GM23338 (cell line): ENCODE measurements around the gene HECTD1. TPM values are rescaled to one million over a fixed set of nuclear protein-coding genes. Genes with fewer than 3 reads are reported as not detected.
A peak's percentile ranks its signal among the peaks of the same experiment; 100 is the strongest.

Experiments
- ATAC-seq: fragments of 200-7000 bp; cut with Tn5 transposase; 3 replicates; pipeline ENCODE4 v1.9.1; 2020
- DNase-seq: peaks from one replicate; pipeline ENCODE4 v3.0.0-alpha.2; 2015; ENCODE audit warnings: low spot score
- H2AFZ ChIP-seq: fragments of 200-600 bp; sonication (generic); 2 replicates; pipeline ENCODE4 v1.8.0; 2016; ENCODE audit warnings: antibody characterized with exemption, mild to moderate bottlenecking, moderate library complexity
- H3F3A ChIP-seq: fragments of 200-600 bp; sonication (generic); replicated peaks from 2 replicates; pipeline ENCODE4 v1.8.0; 2017; ENCODE audit warnings: antibody characterized with exemption, mixed run types, low read depth
- H3K27ac ChIP-seq: fragments of 200-600 bp; sonication (generic); 2 replicates; pipeline ENCODE4 v1.6.1; 2016; ENCODE audit warnings: low read depth
- H3K27me3 ChIP-seq: fragments of 200-600 bp; sonication (generic); 2 replicates; pipeline ENCODE4 v1.8.0; 2016; ENCODE audit warnings: mild to moderate bottlenecking, mixed run types, moderate library complexity; ENCODE audit not compliant: insufficient read depth
- H3K36me3 ChIP-seq: fragments of 200-600 bp; sonication (generic); 2 replicates; pipeline ENCODE4 v1.8.0; 2016; ENCODE audit warnings: mild to moderate bottlenecking; ENCODE audit not compliant: insufficient read depth
- H3K4me1 ChIP-seq: fragments of 200-600 bp; sonication (generic); 2 replicates; pipeline ENCODE4 v1.8.0; 2016; ENCODE audit warnings: mild to moderate bottlenecking, moderate library complexity; ENCODE audit not compliant: insufficient read depth
- H3K4me2 ChIP-seq: fragments of 200-600 bp; sonication (generic); 2 replicates; pipeline ENCODE4 v1.7.1; 2017; ENCODE audit warnings: mixed run types
- H3K4me3 ChIP-seq: fragments of 200-600 bp; sonication (generic); 2 replicates; pipeline ENCODE4 v1.6.1; 2016; ENCODE audit warnings: mixed run types
- H3K79me2 ChIP-seq: fragments of 200-600 bp; sonication (generic); replicated peaks from 2 replicates; pipeline ENCODE4 v1.8.0; 2017; ENCODE audit warnings: mild to moderate bottlenecking; ENCODE audit not compliant: insufficient read depth
- H3K9me2 ChIP-seq: fragments of 200-600 bp; sonication (generic); 2 replicates; pipeline ENCODE4 v1.8.0; 2017; ENCODE audit not compliant: insufficient read depth
- H4K20me1 ChIP-seq: fragments of 200-600 bp; sonication (generic); replicated peaks from 2 replicates; pipeline ENCODE4 v1.8.0; 2017; ENCODE audit warnings: mild to moderate bottlenecking; ENCODE audit not compliant: insufficient read depth
- H3K27ac Mint-ChIP-seq: 2 replicates; pipeline ENCODE4 v1.8.0; 2020; ENCODE audit warnings: inconsistent platforms, mild to moderate bottlenecking, moderate library complexity, mixed read lengths
- H3K27me3 Mint-ChIP-seq: 3 replicates; pipeline ENCODE4 v1.8.0; 2022; ENCODE audit warnings: low read depth, mild to moderate bottlenecking, moderate library complexity, mixed read lengths, inconsistent platforms; ENCODE audit not compliant: insufficient read depth, poor library complexity
- H3K36me3 Mint-ChIP-seq: 3 replicates; pipeline ENCODE4 v1.8.0; 2021; ENCODE audit warnings: low read depth, mild to moderate bottlenecking, inconsistent platforms, moderate library complexity, mixed read lengths
- H3K4me1 Mint-ChIP-seq: 3 replicates; pipeline ENCODE4 v1.8.0; 2020; ENCODE audit warnings: mild to moderate bottlenecking, inconsistent platforms, mixed read lengths
- H3K4me3 Mint-ChIP-seq: 3 replicates; pipeline ENCODE4 v1.8.0; 2021; ENCODE audit warnings: moderate library complexity, mild to moderate bottlenecking, inconsistent platforms, mixed read lengths
- H3K9me3 Mint-ChIP-seq: 3 replicates; pipeline ENCODE4 v1.8.0; 2020; ENCODE audit warnings: moderate library complexity, mild to moderate bottlenecking, inconsistent platforms, mixed read lengths
- CREB1 ChIP-seq: fragments of 250-450 bp; sonication (Bioruptor Pico); IDR thresholded peaks from 2 replicates; pipeline ENCODE4 v1.5.0; 2020; ENCODE audit warnings: low read depth, mild to moderate bottlenecking, moderate library complexity
- NANOG ChIP-seq: IDR thresholded peaks from 2 replicates; pipeline ENCODE4 v1.6.1; 2016; ENCODE audit warnings: antibody characterized with exemption, borderline replicate concordance
- STAT1 ChIP-seq: IDR thresholded peaks from one replicate; pipeline ENCODE4 v1.6.1; 2016; ENCODE audit warnings: antibody characterized with exemption; ENCODE audit not compliant: unreplicated experiment
- ZNF114 ChIP-seq: fragments of 250-450 bp; sonication (Bioruptor Pico); IDR thresholded peaks from 2 replicates; pipeline ENCODE4 v1.5.0; 2020; ENCODE audit warnings: mild to moderate bottlenecking, moderate library complexity
- ZNF331 ChIP-seq: fragments of 250-450 bp; sonication (Bioruptor Pico); IDR thresholded peaks from 2 replicates; pipeline ENCODE4 v1.5.0; 2020; ENCODE audit warnings: low read depth, mild to moderate bottlenecking, moderate library complexity
- polyA plus RNA-seq: library from polyadenylated mRNA; unstranded; fragments of >200 nt; fragmentation: Nextera tagmentation; extraction: Ambion mirVana; gene quantifications from 2 replicates; pipeline ENCODE4 v1.2.1, GENCODE V29; 2016
- total RNA-seq: library from RNA; depleted of rRNA; stranded (reverse); fragments of >200 nt; shearing (Covaris generic); gene quantifications from 2 replicates; pipeline ENCODE4 v1.2.3, GENCODE V29; 2014
- TF ChIP-seq, protein P1 (sequence below), 2 experiments: fragments of 200-600 bp in 1 of 2; sonication (generic) in 1 of 2; conservative IDR thresholded peaks; 2 replicates each; pipeline versions ENCODE4 v1.5.1 to v1.6.1; 2016 to 2017; ENCODE audit warnings: antibody characterized with exemption in 2 of 2, low read depth in 2 of 2, mild to moderate bottlenecking in 2 of 2, moderate library complexity in 1 of 2
- TF ChIP-seq, protein P2 (sequence below): fragments of 250-450 bp; sonication (Bioruptor Pico); IDR thresholded peaks from 2 replicates; pipeline ENCODE4 v1.5.0; 2020; ENCODE audit warnings: mild to moderate bottlenecking, moderate library complexity

Gene HECTD1
- total and polyA plus RNA-seq, 2 experiments from 2014 or later: 42.1 to 132 TPM

DNA sequence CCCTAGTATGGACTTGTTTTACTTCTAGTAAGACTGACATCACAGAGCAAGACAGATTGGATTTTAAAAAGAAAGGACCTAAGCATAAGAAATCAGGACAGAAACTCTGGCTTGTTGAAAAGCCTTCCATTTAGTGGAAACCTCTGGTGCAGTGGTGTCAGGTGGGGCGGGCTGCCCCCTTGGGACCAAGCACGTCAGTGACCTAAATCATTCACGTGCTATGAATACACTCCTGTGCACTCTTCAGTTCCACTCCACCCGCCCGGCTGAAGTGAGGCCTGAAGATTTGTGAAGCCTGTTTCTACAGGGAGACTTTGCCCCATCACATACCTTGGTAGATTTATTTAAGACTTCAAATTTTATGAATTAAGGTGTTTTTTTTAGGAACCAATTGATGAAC, 123.2 kb downstream of the HECTD1 start:
- H3K27me3 Mint-ChIP-seq: peaks cover 2% of the 10 kb centered on the region
- DNase-seq (peak; percentile 24), ATAC-seq (peak; percentile 62)
- no peaks in the 10 kb centered on the region for H3K36me3 Mint-ChIP-seq
- Histone ChIP-seq H3K79me2 (no peaks in the 10 kb centered on the region), H3K4me1 (no peaks in the 10 kb centered on the region), H3K4me2 (no peak overlapping the region), H3K4me3 (no peak overlapping the region), H3F3A (no peaks in the 10 kb centered on the region), H3K9me2 (no peaks in the 10 kb centered on the region), H3K27me3 (no peaks in the 10 kb centered on the region), H3K27ac (0 out of 2 replicates have a peak overlapping the region, but pooled peaks have one; percentile 59), H3K36me3 (no peaks in the 10 kb centered on the region), H2AFZ (no peak overlapping the region), H4K20me1 (no peaks in the 10 kb centered on the region)
- H3K27ac Mint-ChIP-seq: no peak overlapping the region
- TF ChIP-seq, protein P1, sequence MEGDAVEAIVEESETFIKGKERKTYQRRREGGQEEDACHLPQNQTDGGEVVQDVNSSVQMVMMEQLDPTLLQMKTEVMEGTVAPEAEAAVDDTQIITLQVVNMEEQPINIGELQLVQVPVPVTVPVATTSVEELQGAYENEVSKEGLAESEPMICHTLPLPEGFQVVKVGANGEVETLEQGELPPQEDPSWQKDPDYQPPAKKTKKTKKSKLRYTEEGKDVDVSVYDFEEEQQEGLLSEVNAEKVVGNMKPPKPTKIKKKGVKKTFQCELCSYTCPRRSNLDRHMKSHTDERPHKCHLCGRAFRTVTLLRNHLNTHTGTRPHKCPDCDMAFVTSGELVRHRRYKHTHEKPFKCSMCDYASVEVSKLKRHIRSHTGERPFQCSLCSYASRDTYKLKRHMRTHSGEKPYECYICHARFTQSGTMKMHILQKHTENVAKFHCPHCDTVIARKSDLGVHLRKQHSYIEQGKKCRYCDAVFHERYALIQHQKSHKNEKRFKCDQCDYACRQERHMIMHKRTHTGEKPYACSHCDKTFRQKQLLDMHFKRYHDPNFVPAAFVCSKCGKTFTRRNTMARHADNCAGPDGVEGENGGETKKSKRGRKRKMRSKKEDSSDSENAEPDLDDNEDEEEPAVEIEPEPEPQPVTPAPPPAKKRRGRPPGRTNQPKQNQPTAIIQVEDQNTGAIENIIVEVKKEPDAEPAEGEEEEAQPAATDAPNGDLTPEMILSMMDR (conservative IDR thresholded peaks at IDR 0.05; ENCODE audit: low read depth in 2 of 2): peak; percentile 27 to 53; a peak in 3 of 4 replicates
- TF ChIP-seq CREB1 (CRISPR knock-in tag): no peak
- no peak overlapping the region for H3K4me3 Mint-ChIP-seq
- H3K4me1 Mint-ChIP-seq: no peaks in the 10 kb centered on the region
- no peaks in the 10 kb centered on the region for H3K9me3 Mint-ChIP-seq

DNA sequence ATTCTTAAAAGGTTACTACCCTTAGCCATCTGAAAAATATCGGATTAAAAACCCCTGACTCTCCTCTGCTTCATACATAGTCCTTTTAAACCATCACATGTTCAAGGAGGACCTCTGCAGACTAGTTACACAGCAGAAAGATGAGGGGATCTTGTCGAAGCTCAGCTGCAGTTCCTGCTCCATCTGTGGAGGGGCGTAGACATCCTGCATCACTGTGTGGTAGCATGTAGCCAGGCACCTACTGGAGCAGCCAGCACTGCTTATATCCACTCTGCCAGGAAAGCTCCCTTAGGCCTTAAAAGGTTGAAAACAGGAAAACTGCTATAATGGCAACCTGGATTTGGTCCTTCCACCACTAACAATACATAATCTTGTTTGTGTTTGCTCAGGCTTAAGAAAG, 123.8 kb downstream of the HECTD1 start:
- Mint-ChIP-seq H3K27me3 (peaks cover 2% of the 10 kb centered on the region), H3K36me3 (no peaks in the 10 kb centered on the region), H3K4me3 (no peak overlapping the region), H3K9me3 (no peaks in the 10 kb centered on the region), H3K27ac (no peak overlapping the region), H3K4me1 (no peaks in the 10 kb centered on the region)
- no peak for DNase-seq
- no peaks in the 10 kb centered on the region for H3K4me1 ChIP-seq
- no peaks in the 10 kb centered on the region for H3K79me2 ChIP-seq
- H3K4me3 ChIP-seq: no peak overlapping the region
- 0 out of 2 replicates have a peak overlapping the region, but pooled peaks have one; percentile 59 for H3K27ac ChIP-seq
- no peaks in the 10 kb centered on the region for H3K9me2 ChIP-seq
- no peak overlapping the region for H2AFZ ChIP-seq
- H3K4me2 ChIP-seq: no peak overlapping the region
- ATAC-seq: peak; percentile 30; the same call in 1 of the 3 replicates
- no peaks in the 10 kb centered on the region for H3F3A ChIP-seq
- no peaks in the 10 kb centered on the region for H3K27me3 ChIP-seq
- H3K36me3 ChIP-seq: no peaks in the 10 kb centered on the region
- no peaks in the 10 kb centered on the region for H4K20me1 ChIP-seq
- TF ChIP-seq, protein P2, sequence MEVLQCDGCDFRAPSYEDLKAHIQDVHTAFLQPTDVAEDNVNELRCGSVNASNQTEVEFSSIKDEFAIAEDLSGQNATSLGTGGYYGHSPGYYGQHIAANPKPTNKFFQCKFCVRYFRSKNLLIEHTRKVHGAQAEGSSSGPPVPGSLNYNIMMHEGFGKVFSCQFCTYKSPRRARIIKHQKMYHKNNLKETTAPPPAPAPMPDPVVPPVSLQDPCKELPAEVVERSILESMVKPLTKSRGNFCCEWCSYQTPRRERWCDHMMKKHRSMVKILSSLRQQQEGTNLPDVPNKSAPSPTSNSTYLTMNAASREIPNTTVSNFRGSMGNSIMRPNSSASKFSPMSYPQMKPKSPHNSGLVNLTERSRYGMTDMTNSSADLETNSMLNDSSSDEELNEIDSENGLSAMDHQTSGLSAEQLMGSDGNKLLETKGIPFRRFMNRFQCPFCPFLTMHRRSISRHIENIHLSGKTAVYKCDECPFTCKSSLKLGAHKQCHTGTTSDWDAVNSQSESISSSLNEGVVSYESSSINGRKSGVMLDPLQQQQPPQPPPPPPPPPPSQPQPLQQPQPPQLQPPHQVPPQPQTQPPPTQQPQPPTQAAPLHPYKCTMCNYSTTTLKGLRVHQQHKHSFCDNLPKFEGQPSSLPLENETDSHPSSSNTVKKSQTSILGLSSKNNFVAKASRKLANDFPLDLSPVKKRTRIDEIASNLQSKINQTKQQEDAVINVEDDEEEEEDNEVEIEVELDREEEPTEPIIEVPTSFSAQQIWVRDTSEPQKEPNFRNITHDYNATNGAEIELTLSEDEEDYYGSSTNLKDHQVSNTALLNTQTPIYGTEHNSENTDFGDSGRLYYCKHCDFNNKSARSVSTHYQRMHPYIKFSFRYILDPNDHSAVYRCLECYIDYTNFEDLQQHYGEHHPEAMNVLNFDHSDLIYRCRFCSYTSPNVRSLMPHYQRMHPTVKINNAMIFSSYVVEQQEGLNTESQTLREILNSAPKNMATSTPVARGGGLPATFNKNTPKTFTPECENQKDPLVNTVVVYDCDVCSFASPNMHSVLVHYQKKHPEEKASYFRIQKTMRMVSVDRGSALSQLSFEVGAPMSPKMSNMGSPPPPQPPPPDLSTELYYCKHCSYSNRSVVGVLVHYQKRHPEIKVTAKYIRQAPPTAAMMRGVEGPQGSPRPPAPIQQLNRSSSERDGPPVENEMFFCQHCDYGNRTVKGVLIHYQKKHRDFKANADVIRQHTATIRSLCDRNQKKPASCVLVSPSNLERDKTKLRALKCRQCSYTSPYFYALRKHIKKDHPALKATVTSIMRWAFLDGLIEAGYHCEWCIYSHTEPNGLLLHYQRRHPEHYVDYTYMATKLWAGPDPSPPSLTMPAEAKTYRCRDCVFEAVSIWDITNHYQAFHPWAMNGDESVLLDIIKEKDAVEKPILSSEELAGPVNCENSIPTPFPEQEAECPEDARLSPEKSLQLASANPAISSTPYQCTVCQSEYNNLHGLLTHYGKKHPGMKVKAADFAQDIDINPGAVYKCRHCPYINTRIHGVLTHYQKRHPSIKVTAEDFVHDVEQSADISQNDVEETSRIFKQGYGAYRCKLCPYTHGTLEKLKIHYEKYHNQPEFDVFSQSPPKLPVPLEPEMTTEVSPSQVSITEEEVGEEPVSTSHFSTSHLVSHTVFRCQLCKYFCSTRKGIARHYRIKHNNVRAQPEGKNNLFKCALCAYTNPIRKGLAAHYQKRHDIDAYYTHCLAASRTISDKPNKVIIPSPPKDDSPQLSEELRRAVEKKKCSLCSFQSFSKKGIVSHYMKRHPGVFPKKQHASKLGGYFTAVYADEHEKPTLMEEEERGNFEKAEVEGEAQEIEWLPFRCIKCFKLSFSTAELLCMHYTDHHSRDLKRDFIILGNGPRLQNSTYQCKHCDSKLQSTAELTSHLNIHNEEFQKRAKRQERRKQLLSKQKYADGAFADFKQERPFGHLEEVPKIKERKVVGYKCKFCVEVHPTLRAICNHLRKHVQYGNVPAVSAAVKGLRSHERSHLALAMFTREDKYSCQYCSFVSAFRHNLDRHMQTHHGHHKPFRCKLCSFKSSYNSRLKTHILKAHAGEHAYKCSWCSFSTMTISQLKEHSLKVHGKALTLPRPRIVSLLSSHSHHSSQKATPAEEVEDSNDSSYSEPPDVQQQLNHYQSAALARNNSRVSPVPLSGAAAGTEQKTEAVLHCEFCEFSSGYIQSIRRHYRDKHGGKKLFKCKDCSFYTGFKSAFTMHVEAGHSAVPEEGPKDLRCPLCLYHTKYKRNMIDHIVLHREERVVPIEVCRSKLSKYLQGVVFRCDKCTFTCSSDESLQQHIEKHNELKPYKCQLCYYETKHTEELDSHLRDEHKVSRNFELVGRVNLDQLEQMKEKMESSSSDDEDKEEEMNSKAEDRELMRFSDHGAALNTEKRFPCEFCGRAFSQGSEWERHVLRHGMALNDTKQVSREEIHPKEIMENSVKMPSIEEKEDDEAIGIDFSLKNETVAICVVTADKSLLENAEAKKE (CRISPR knock-in tag): no peak
- TF ChIP-seq ZNF331 (CRISPR knock-in tag) (no peak), STAT1 (no peak), ZNF114 (CRISPR knock-in tag) (no peak), NANOG (no peak)
- TF ChIP-seq, protein P1 (conservative IDR thresholded peaks at IDR 0.05; ENCODE audit: low read depth in 2 of 2): peak in 1 of 2 experiments; percentile 19; a peak in 1 of 4 replicates
